Cardiac fibroblast (primary cell): Measurements from ENCODE around the gene SNX17.

Experiments
- DNase-seq, 2 donors: peaks; one replicate each; pipeline versions ENCODE4 v3.0.0 to v3.0.0-alpha.2; 2010; ENCODE audit warnings: low read depth in 2 of 2
- H3K4me3 ChIP-seq, 2 donors: replicated peaks in 1 of 2; 1 replicate in 1 of 2; 2 replicates in 1 of 2; pipeline ENCODE4 v1.5.1; 2011; ENCODE audit warnings: low read depth in 2 of 2, low read length in 2 of 2, mild to moderate bottlenecking in 2 of 2, moderate library complexity in 1 of 2
- CTCF ChIP-seq: IDR thresholded peaks from one replicate; pipeline ENCODE4 v1.5.1; 2011; ENCODE audit warnings: low read depth, mild to moderate bottlenecking, low read length, inconsistent platforms

SNX17 gene

GRCh38 chr2:27376866-27377617 is 6.6 kb downstream of the SNX17 start:
- no peak overlapping the region for H3K4me3 ChIP-seq
- TF ChIP-seq CTCF, result no peak
- DNase-seq, result no peak

- no peak for TF ChIP-seq CTCF
- no peak overlapping the region for H3K4me3 ChIP-seq
- DNase-seq, result no peak
Measured at GRCh38 chr2:27377618-27378095, 7.2 kb downstream of the SNX17 start.

- no peak overlapping the region for H3K4me3 ChIP-seq
- no peak for TF ChIP-seq CTCF
- DNase-seq, result peak in 1 of 2 donors; percentile 30
Measured at GRCh38 chr2:27378096-27378808, 7.8 kb downstream of the SNX17 start.

GRCh38 chr2:27378809-27379290 is 8.4 kb downstream of the SNX17 start:
- no peak for DNase-seq
- H3K4me3 ChIP-seq, result peak overlapping the region in 1 of 2 donors; percentile 78
- TF ChIP-seq CTCF, result no peak

- no peak for TF ChIP-seq CTCF
- no peak for DNase-seq
- peak overlapping the region; percentile 75 to 78 for H3K4me3 ChIP-seq
Measured at GRCh38 chr2:27379383-27379835, 9.0 kb downstream of the SNX17 start.

GRCh38 chr2:27379836-27380625 is 9.6 kb downstream of the SNX17 start:
- peak overlapping the region; percentile 75 to 78 for H3K4me3 ChIP-seq
- TF ChIP-seq CTCF, result no peak
- peak; percentile 21 to 50 for DNase-seq
